Dermis microvascular lymphatic vessel endothelial cell (primary cell): ENCODE data around the gene RAC3. TPM values are rescaled to one million over a fixed set of nuclear protein-coding genes. Genes with fewer than 3 reads are reported as not detected.
"Not testable (repeated sequence)": the region's sequence is repeated elsewhere in the genome, so short reads cannot be mapped to it uniquely, and the experiment has no call there.

ENCODE experiments used
- DNase-seq, 2 donors: peaks; one replicate each; pipeline versions ENCODE4 v3.0.0 to v3.0.0-alpha.2; 2010; ENCODE audit warnings: low read depth in 2 of 2
- total RNA-seq: library from RNA; depleted of rRNA; stranded (reverse); fragments of >200 nt; gene quantifications from 2 replicates; pipeline ENCODE4 v1.2.1, GENCODE V29; 2014

RAC3 gene
- total RNA-seq, 1 donor from 2014 or later = 14.5 TPM

GRCh38 chr17:82022981-82023446 lies 8.5 kb upstream of the RAC3 start, which contains the start of gene LRRC45:
Gene LRRC45, plus strand, starts transcription at chr17:82023305. Its CDS starts 339 bp downstream, at chr17:82023644.
- DNase-seq = peak; percentile 97 to 100

GRCh38 chr17:82023447-82024241 lies 7.8 kb upstream of the RAC3 start:
- DNase-seq = no peak

- no peak for DNase-seq
These were observed 6.6 kb upstream of the RAC3 start for GRCh38 chr17:82024859-82025258.

GRCh38 chr17:82025401-82026107 lies 5.9 kb upstream of the RAC3 start:
- no peak for DNase-seq

- DNase-seq = no peak
These were observed 3.2 kb upstream of the RAC3 start for GRCh38 chr17:82028246-82028645.

- no peak for DNase-seq
These were observed 2.5 kb upstream of the RAC3 start for GRCh38 chr17:82028966-82029365.

GRCh38 chr17:82029391-82029790 lies 2.1 kb upstream of the RAC3 start:
- no peak for DNase-seq

GRCh38 chr17:82029990-82030469 lies 1.4 kb upstream of the RAC3 start:
- no peak for DNase-seq

GRCh38 chr17:82030470-82031302 lies 792 bp upstream of the RAC3 start:
- peak; percentile 66 to 87 for DNase-seq

GRCh38 chr17:82031885-82032627 lies 578 bp downstream of the RAC3 start:
- no peak for DNase-seq

- DNase-seq = no peak
These were observed 2.0 kb downstream of the RAC3 start for GRCh38 chr17:82033359-82034085.

- DNase-seq = no peak
These were observed 3.0 kb downstream of the RAC3 start for GRCh38 chr17:82034371-82035011.

- no peak for DNase-seq
These were observed 4.0 kb downstream of the RAC3 start for GRCh38 chr17:82035488-82035887.

GRCh38 chr17:82035956-82036633 lies 4.6 kb downstream of the RAC3 start:
- DNase-seq = no peak

- DNase-seq = no peak
These were observed 5.2 kb downstream of the RAC3 start for GRCh38 chr17:82036634-82037091.

GRCh38 chr17:82037092-82037888 lies 5.8 kb downstream of the RAC3 start, which contains the start of gene DCXR:
Gene DCXR, minus strand, starts transcription at chr17:82037697. Its CDS starts 15 bp downstream, at chr17:82037682.
- peak; percentile 81 to 98 for DNase-seq

- DNase-seq = no peak
These were observed 6.4 kb downstream of the RAC3 start for GRCh38 chr17:82037889-82038195.

GRCh38 chr17:82038796-82039409 lies 7.4 kb downstream of the RAC3 start:
- DNase-seq = not testable (repeated sequence)
